Activated naive CD4-positive, alpha-beta T cell treated with anti-CD3 and anti-CD28 coated beads, Interleukin-2, amount 10 ng/mL, durations not matched to agents 7 days and 5 days (primary cell): ENCODE results near the gene SNTN.
"Not testable (repeated sequence)": the region's sequence is repeated elsewhere in the genome, so short reads cannot be mapped to it uniquely, and the experiment has no call there.

Experiments used
- CTCF ChIA-PET: fragments of 350-600 bp; sonication (Branson Sonifier 250); formaldehyde crosslinking; loops from one replicate; lab custom pipeline; 2021; ENCODE audit warnings: antibody characterized with exemption; lab: Charles Lee
- DNase-seq: peaks from one replicate; pipeline ENCODE4 v3.0.0-alpha.2; 2020
- H3K27ac Mint-ChIP-seq: one replicate; pipeline ENCODE4 v1.8.0; 2021; ENCODE audit warnings: mild to moderate bottlenecking, moderate library complexity, mixed read lengths
- H3K27me3 Mint-ChIP-seq: one replicate; pipeline ENCODE4 v1.8.0; 2021; ENCODE audit warnings: mild to moderate bottlenecking, mixed read lengths
- H3K36me3 Mint-ChIP-seq: one replicate; pipeline ENCODE4 v1.8.0; 2021; ENCODE audit warnings: mixed read lengths
- H3K4me1 Mint-ChIP-seq: one replicate; pipeline ENCODE4 v1.8.0; 2021; ENCODE audit warnings: mixed read lengths
- H3K4me3 Mint-ChIP-seq: one replicate; pipeline ENCODE4 v1.8.0; 2021; ENCODE audit warnings: mild to moderate bottlenecking, moderate library complexity, mixed read lengths
- H3K9me3 Mint-ChIP-seq: one replicate; pipeline ENCODE4 v1.8.0; 2021; ENCODE audit warnings: mixed read lengths

The SNTN gene

GRCh38 chr3:63652066-63652725, at the start of gene SNTN:
Gene SNTN, plus strand, starts transcription at chr3:63652675. Its CDS starts 13 bp downstream, at chr3:63652688.
- no peaks in the 10 kb centered on the region for H3K36me3 Mint-ChIP-seq
- H3K4me3 Mint-ChIP-seq, result no peak within 1 kb of the TSS
- CTCF ChIA-PET, result interaction anchor here (0.6 kb wide), 1 partner anchor 928 kb away, joined by 3 read pairs; no protein-coding TSS in a partner anchor
- no peaks in the 10 kb centered on the region for H3K27me3 Mint-ChIP-seq
- DNase-seq, result no peak
- no peaks in the 10 kb centered on the region for H3K9me3 Mint-ChIP-seq
- H3K27ac Mint-ChIP-seq, result no peak within 1 kb of the TSS
- H3K4me1 Mint-ChIP-seq, result no peaks in the 10 kb centered on the region

DNA sequence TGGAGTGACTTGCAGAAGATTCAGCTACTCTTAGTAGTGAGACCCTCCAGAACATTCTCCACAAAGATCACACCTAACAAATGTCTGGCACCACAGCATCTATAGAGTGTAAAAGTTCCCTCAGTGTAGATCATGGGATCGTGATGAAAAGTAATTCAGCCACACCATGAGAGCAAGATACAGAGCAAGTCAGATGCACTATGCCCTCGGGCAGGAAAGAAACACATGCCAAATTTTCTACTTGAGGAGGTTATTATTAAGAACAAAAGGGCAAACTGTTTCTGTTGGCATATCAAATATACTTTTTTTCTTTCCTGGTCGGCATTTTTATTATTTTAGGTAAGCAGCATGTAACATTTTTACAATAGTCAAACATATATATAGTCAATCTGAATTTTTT, 44.8 kb upstream of the SNTN start:
- no peaks in the 10 kb centered on the region for H3K4me1 Mint-ChIP-seq
- H3K27me3 Mint-ChIP-seq, result no peaks in the 10 kb centered on the region
- H3K9me3 Mint-ChIP-seq, result no peaks in the 10 kb centered on the region
- H3K27ac Mint-ChIP-seq, result no peak overlapping the region
- CTCF ChIA-PET, result no interaction called here
- no peak for DNase-seq
- no peaks in the 10 kb centered on the region for H3K36me3 Mint-ChIP-seq
- no peak overlapping the region for H3K4me3 Mint-ChIP-seq

DNA sequence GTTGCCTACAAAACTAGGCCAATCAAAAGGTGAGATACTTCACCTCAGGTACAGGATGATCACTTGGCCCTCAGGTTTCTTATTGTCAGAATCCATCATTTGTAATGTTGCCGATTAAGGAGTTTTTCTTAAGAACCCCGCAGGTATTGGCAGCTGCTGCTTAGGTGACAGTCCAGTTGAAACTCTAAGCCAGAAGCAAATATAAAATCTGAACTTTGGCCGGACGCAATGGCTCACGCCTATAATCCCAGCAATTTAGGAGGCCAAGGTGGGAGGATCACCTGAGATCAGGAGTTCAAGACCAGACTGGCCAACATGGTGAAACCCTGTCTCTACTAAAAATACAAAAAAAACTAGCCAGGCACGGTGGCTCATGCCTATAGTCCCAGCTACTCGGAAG, 43.1 kb upstream of the SNTN start:
- Mint-ChIP-seq H3K9me3 (no peaks in the 10 kb centered on the region), H3K27me3 (no peaks in the 10 kb centered on the region), H3K4me3 (no peak overlapping the region), H3K27ac (no peak overlapping the region), H3K4me1 (no peaks in the 10 kb centered on the region), H3K36me3 (no peaks in the 10 kb centered on the region)
- CTCF ChIA-PET, result no interaction called here
- no peak for DNase-seq

DNA sequence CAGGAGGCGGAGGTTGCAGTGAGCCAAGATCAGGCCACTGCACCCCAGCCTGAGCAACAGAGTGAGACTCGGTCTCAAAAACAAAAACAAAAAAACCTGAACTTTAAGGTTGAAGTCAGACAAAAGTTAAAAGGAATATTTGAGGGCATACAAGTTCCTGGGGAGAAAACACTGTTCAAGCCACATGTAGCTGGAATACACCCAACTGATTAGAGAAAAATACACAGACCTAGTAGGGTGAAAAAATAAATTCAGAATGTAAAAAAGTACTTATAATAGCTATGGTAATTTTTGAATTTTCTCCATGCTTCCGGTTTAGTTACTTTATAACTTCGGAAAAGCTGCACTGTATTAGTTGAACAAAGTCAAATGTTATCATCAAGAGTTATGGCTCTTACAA, 42.6 kb upstream of the SNTN start:
- no peaks in the 10 kb centered on the region for H3K9me3 Mint-ChIP-seq
- no peaks in the 10 kb centered on the region for H3K36me3 Mint-ChIP-seq
- no peak overlapping the region for H3K27ac Mint-ChIP-seq
- no peaks in the 10 kb centered on the region for H3K27me3 Mint-ChIP-seq
- no peak overlapping the region for H3K4me3 Mint-ChIP-seq
- no peaks in the 10 kb centered on the region for H3K4me1 Mint-ChIP-seq
- CTCF ChIA-PET, result no interaction called here
- DNase-seq, result no peak

GRCh38 chr3:63611382-63611781, 41.1 kb upstream of the SNTN start:
- H3K4me3 Mint-ChIP-seq, result no peak overlapping the region
- DNase-seq, result no peak
- no peaks in the 10 kb centered on the region for H3K9me3 Mint-ChIP-seq
- H3K27me3 Mint-ChIP-seq, result no peaks in the 10 kb centered on the region
- no peaks in the 10 kb centered on the region for H3K4me1 Mint-ChIP-seq
- H3K27ac Mint-ChIP-seq, result no peak overlapping the region
- no peaks in the 10 kb centered on the region for H3K36me3 Mint-ChIP-seq
- CTCF ChIA-PET, result no interaction called here

DNA sequence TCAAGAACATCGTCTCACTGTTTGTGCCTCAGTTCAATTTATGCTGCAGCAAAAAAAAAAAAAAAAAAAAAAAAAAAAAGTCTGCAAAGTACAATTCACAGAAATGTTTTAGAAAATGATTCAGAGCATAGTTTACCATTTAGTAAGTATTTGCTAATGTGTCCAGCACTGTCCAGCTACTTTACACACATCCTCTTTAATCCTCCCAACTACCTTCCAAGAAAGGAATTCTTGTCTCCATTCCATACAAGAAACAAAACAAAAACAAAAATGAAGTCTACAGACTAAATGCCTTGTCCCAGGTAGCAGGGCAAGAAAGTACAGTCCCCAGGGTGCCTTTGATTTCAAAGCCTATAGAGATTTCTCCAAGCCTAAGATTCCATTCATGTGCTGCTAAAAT, 38.9 kb upstream of the SNTN start:
- no peak overlapping the region for H3K27ac Mint-ChIP-seq
- H3K36me3 Mint-ChIP-seq, result no peaks in the 10 kb centered on the region
- H3K9me3 Mint-ChIP-seq, result no peaks in the 10 kb centered on the region
- CTCF ChIA-PET, result no interaction called here
- H3K27me3 Mint-ChIP-seq, result no peaks in the 10 kb centered on the region
- no peaks in the 10 kb centered on the region for H3K4me1 Mint-ChIP-seq
- H3K4me3 Mint-ChIP-seq, result no peak overlapping the region
- no peak for DNase-seq

GRCh38 chr3:63617391-63617790, 35.1 kb upstream of the SNTN start:
- no peaks in the 10 kb centered on the region for H3K36me3 Mint-ChIP-seq
- no peaks in the 10 kb centered on the region for H3K9me3 Mint-ChIP-seq
- DNase-seq, result no peak
- H3K4me3 Mint-ChIP-seq, result no peak overlapping the region
- no peaks in the 10 kb centered on the region for H3K27me3 Mint-ChIP-seq
- no peak overlapping the region for H3K27ac Mint-ChIP-seq
- CTCF ChIA-PET, result no interaction called here
- H3K4me1 Mint-ChIP-seq, result no peaks in the 10 kb centered on the region

- H3K4me3 Mint-ChIP-seq, result no peak overlapping the region
These were observed 27.4 kb upstream of the SNTN start for GRCh38 chr3:63624941-63625560.

DNA sequence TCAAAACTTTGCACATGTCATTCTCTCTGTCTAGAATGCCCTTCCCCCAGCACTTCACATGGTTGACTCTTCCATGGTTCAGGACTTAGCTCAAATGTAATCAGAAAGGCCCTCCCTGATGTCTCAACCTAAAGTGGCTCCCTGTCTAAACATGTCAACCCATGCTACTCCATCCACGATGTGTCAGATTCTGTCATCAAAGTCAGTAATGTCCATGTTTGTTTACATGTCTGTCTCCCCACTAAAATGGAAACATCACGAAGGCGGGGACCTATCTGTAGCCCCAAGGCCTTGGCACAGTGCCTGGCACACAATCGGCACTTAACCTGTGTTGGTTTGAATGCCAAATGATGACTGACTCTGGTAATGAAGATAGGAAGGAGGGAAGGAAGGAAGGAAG, 20.8 kb upstream of the SNTN start:
- no peak overlapping the region for H3K4me3 Mint-ChIP-seq
- CTCF ChIA-PET, result no interaction called here
- no peaks in the 10 kb centered on the region for H3K27me3 Mint-ChIP-seq
- no peak overlapping the region for H3K27ac Mint-ChIP-seq
- H3K4me1 Mint-ChIP-seq, result no peaks in the 10 kb centered on the region
- H3K36me3 Mint-ChIP-seq, result no peaks in the 10 kb centered on the region
- no peaks in the 10 kb centered on the region for H3K9me3 Mint-ChIP-seq
- DNase-seq, result no peak

More at GRCh38 chr3:63624941-63625560, 27.4 kb upstream of the SNTN start:
- Mint-ChIP-seq H3K36me3 (no peaks in the 10 kb centered on the region), H3K27me3 (no peaks in the 10 kb centered on the region), H3K9me3 (no peaks in the 10 kb centered on the region), H3K27ac (no peak overlapping the region), H3K4me1 (no peaks in the 10 kb centered on the region)
- CTCF ChIA-PET, result no interaction called here
- no peak for DNase-seq

DNA sequence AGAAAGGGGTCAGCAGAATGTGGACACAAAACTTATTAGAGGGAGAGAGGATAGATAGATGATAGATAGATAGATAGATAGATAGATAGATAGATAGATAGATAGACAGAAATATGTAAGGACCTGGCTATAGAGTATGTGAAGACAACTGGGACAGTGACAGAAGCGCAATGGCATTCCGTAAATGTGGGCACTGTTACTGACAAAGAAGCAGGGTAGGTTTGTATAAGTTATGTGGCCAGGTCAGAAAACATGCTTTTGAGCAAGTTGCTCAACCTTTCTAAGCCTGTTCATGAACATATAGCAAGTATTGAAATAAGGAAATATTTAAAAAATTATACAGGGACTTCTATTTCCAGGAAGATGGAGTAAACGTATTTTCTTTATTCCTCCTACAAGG, 17.3 kb upstream of the SNTN start:
- no peaks in the 10 kb centered on the region for H3K36me3 Mint-ChIP-seq
- CTCF ChIA-PET, result no interaction called here
- no peak for DNase-seq
- no peak overlapping the region for H3K27ac Mint-ChIP-seq
- H3K9me3 Mint-ChIP-seq, result no peaks in the 10 kb centered on the region
- H3K27me3 Mint-ChIP-seq, result no peaks in the 10 kb centered on the region
- no peaks in the 10 kb centered on the region for H3K4me1 Mint-ChIP-seq
- H3K4me3 Mint-ChIP-seq, result no peak overlapping the region

- DNase-seq, result no peak
- Mint-ChIP-seq H3K4me3 (no peak overlapping the region), H3K27me3 (no peaks in the 10 kb centered on the region), H3K27ac (no peak overlapping the region), H3K4me1 (no peaks in the 10 kb centered on the region), H3K36me3 (no peaks in the 10 kb centered on the region), H3K9me3 (no peaks in the 10 kb centered on the region)
- CTCF ChIA-PET, result no interaction called here
These were observed 12.7 kb upstream of the SNTN start for GRCh38 chr3:63639806-63640205.

- no peaks in the 10 kb centered on the region for H3K27me3 Mint-ChIP-seq
- H3K27ac Mint-ChIP-seq, result no peak overlapping the region
- no peak overlapping the region for H3K4me3 Mint-ChIP-seq
- CTCF ChIA-PET, result no interaction called here
- H3K4me1 Mint-ChIP-seq, result no peaks in the 10 kb centered on the region
- H3K9me3 Mint-ChIP-seq, result no peaks in the 10 kb centered on the region
- H3K36me3 Mint-ChIP-seq, result no peaks in the 10 kb centered on the region
- no peak for DNase-seq
These were observed 10.0 kb upstream of the SNTN start for GRCh38 chr3:63642488-63642887.

DNA sequence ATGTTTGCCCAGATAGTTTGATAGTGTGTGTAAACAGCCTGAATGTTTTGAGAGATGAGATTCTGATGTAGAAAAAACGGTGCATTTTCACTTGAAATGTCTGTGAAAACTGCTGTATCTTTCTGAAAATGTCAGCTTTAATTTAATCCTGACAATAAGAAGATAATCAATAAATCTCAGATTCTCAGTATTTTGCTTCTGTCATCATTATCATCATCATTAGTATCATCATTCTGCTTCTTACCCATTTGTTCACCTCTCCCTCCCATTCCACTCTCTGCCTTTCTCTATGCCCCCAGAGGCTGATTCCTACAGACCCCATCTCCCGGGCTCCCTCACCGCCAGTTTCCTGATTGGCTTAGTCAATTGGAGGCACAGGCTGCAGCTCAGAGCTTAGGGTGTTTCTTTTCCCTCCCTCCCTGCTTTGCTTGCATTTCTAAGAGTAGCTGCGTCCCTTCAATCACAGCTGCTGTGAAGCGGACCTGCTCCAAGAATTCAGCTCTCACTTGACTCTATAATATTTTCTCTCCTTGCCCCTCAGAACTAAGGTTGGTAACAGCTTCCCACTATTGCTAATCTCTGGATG, 8.2 kb upstream of the SNTN start:
- H3K36me3 Mint-ChIP-seq, result no peaks in the 10 kb centered on the region

DNA sequence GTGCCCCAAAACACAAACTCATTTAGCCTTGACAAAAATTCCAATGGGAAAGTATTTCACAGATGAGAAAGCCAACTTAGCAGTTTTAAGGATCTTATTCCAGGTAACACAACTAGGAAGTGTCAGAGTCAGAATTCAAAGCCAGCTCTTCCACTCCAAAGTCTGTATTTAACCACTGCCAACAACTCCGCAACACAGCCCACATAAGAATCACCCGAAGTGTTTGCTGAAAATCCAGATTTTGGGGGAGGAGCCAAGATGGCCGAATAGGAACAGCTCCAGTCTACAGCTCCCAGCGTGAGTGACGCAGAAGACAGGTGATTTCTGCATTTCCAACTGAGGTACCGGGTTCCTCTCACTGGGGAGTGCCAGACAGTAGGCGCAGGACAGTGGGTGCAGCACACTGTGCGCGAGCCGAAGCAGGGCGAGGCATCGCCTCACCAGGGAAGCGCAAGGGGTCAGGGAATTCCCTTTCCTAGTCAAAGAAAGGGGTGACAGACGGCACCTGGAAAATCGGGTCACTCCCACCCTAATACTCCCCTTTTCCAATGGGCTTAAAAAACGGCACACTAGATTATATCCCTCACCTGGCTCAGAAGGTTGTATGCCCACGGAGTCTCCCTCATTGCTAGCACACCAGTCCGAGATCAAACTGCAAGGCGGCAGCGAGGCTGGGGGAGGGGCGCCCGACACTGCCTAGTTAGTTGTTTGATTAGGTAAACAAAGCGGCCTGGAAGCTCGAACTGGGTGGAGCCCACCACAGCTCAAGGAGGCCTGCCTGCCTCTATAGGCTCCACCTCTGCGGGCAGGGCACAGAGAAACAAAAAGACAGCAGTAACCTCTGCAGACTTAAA, 7.3 kb upstream of the SNTN start:
- not testable (repeated sequence) for H3K27ac Mint-ChIP-seq, DNase-seq

More for the DNA sequence above, 8.2 kb upstream of the SNTN start:
- CTCF ChIA-PET, result no interaction called here
- H3K9me3 Mint-ChIP-seq, result no peaks in the 10 kb centered on the region
- H3K27me3 Mint-ChIP-seq, result no peaks in the 10 kb centered on the region
- H3K4me1 Mint-ChIP-seq, result no peaks in the 10 kb centered on the region
- H3K4me3 Mint-ChIP-seq, result no peak overlapping the region
- H3K27ac Mint-ChIP-seq, result no peak overlapping the region
- DNase-seq, result no peak

More for the DNA sequence above, 7.3 kb upstream of the SNTN start:
- H3K36me3 Mint-ChIP-seq, H3K4me1 Mint-ChIP-seq, H3K9me3 Mint-ChIP-seq, CTCF ChIA-PET, H3K4me3 Mint-ChIP-seq, H3K27me3 Mint-ChIP-seq: not testable (repeated sequence)
